GM19324 (cell line): ENCODE measurements around the gene F13B.
"Not testable (repeated sequence)": the region's sequence is repeated elsewhere in the genome, so short reads cannot be mapped to it uniquely, and the experiment has no call there.

Experiments used
- ATAC-seq: cut with Tn5 transposase; IDR thresholded peaks from one replicate; pipeline ENCODE4 v1.9.1; 2021; ENCODE audit warnings: mild to moderate bottlenecking, moderate library complexity; ENCODE audit not compliant: unreplicated experiment, low FRiP score

F13B gene, protein sequence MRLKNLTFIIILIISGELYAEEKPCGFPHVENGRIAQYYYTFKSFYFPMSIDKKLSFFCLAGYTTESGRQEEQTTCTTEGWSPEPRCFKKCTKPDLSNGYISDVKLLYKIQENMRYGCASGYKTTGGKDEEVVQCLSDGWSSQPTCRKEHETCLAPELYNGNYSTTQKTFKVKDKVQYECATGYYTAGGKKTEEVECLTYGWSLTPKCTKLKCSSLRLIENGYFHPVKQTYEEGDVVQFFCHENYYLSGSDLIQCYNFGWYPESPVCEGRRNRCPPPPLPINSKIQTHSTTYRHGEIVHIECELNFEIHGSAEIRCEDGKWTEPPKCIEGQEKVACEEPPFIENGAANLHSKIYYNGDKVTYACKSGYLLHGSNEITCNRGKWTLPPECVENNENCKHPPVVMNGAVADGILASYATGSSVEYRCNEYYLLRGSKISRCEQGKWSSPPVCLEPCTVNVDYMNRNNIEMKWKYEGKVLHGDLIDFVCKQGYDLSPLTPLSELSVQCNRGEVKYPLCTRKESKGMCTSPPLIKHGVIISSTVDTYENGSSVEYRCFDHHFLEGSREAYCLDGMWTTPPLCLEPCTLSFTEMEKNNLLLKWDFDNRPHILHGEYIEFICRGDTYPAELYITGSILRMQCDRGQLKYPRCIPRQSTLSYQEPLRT

DNA sequence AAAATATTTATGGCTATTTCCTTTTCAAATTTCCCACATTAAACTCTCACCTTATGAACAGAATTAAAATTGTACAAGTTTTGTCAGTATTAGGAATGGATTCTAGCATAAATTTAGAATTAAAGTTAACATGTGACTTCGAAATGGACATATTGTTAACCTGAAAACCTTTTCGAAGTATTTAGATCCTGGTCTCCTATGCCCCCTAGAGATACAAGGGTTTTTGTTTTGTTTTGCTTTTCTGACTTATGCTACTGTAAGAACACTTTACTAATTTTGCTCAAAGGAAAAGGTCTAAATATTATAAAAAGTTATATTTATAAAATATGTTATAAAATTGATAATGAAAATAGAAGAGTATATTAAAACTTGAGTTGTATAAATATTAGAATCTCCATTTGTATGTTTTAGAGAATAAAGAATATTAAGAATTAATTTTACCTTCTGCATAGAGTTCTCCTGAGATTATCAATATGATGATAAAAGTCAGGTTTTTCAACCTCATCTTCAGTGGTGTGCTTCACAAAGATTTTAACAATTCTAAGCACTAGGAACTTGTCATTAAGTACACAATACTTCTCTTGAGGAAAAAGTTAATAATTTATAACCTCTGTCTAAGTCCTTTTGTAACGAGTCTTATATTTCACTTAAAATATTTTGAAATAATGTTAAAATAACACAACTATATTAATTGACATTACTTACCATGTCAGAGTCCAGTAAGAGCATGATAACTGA is at the start of gene F13B:
F13B (minus strand) TSS at position 542 of the 738 bp plus-strand sequence; CDS start at position 505, 37 bp downstream.
- no peak for ATAC-seq

GRCh38 chr1:197116156-197116555 is 49.1 kb upstream of the F13B start:
- no peak for ATAC-seq

DNA sequence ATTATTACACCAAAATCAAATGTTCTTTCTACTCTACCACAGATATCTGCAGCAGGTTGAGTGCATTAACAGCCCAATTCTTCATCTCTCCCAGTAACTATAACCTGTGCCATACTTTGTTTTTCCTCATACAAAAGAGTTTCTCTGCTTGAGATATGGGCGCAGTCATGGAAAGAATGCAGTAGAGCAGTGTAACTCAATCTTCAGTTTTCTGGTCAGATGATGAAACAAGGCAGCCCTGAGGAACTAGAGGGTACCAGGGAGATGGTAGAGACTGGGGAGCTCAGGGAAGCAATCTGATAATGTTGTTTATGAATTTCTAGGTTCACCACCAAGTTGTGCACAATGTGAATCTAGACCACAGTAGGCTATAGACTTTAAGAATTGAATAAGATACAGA is 39.8 kb upstream of the F13B start:
- ATAC-seq, result no peak

GRCh38 chr1:197103300-197103699 is 36.2 kb upstream of the F13B start:
- ATAC-seq, result no peak

- no peak for ATAC-seq
Measured at GRCh38 chr1:197101978-197102377, 34.9 kb upstream of the F13B start.

DNA sequence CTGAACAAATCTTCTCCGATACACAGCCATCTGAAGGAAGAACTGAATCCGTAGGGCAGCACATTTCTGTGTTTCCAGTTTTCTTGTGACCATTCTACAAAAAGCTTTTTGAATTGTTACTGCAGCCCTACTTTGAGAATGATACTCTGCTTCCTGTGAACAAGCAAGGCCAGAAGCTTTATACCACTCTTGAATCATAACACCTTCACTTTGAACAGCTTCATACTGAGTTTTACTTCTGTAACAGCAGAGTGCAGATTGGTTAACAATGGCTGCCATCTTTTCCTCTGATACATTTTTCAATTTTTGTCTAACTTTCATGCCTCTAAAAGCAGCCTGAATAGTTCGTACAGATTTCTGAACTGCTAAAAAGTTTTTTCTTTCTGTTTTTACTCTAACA is 33.6 kb upstream of the F13B start:
- no peak for ATAC-seq

- ATAC-seq, result no peak
Measured at GRCh38 chr1:197099444-197099843, 32.4 kb upstream of the F13B start.

GRCh38 chr1:197096971-197097370 is 29.9 kb upstream of the F13B start:
- not testable (repeated sequence) for ATAC-seq

DNA sequence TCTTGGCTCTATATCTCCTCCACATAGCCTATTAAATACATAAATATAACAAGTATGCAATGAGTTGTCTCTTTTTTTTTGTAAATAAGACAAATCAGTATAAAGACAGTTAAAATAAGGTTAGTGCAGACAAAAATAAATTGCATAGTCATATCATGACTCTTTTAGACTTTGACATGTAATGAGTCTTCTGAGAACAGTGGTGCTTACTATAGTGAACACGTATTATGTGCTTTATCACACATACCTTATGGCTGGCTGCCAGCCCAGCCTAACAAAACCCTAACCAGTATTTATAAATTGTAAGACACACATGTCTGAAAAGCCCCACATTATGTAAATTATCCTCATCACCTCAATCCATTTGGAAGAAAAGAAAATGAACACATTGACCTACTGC is 29.1 kb upstream of the F13B start:
- no peak for ATAC-seq

- ATAC-seq, result no peak
Measured at GRCh38 chr1:197093226-197093885, 26.3 kb upstream of the F13B start.

DNA sequence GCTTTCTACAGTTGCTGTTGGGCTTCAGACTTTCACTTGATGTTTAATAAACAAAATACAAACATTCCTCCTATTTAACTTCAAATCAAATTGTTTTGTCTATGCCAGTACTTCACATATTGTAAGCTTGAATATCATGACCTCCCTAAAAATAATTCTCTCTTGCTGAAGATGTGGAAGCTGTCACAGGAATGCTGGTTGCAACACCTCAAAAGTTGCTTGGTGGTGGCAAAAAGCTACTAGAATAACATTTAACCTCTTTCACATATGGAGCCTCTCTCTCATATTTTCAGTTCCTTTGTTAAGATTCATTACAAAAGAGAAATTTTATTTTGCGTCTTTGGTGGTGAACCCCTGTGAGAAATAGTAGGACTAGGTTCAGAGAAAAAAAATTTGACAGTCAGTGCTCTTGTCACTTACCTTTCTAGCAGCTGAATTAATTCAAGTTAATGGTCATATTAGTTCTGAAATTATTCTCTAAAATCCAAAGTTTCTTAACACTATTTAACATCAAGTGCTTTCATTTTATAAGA is 25.5 kb upstream of the F13B start:
- ATAC-seq, result no peak

DNA sequence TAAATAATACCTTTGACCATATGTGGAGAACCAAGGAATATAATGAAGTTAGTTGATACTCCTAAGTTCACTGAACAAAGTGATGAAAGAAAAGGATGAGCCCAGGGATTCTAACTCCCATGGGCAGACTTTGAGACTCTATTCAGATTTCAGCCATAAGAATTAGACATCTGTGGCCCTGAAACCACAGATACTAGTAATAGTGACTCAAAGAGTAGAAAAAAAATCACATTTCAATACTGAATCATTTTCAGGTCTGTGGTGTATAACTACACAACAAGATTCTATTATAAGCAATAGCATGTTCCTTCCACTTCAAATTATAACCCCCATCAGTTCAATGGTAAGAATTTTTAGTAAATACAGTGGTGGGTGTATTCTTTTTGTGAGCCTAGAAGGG is 16.4 kb upstream of the F13B start:
- ATAC-seq, result no peak

- ATAC-seq, result no peak
Measured at GRCh38 chr1:197081117-197081753, 14.2 kb upstream of the F13B start.

DNA sequence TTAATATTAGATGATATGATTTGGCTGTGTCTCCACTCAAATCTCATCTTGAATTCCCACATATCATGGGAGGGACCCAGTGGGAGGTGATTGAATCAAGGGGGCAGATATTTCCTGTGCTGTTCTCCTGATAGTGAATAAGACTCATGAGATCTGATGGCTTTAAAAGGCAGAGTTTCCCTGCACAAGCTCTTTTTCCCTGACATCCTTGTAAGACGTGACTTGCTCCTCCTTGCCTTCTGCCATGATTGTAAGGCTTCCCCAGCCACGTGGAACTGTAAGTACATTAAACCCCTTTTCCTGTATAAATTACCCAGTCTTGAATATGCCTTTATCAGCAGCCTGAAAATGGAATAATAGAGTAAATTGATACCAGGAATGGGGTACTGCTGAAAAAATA is 13.3 kb upstream of the F13B start:
- no peak for ATAC-seq

DNA sequence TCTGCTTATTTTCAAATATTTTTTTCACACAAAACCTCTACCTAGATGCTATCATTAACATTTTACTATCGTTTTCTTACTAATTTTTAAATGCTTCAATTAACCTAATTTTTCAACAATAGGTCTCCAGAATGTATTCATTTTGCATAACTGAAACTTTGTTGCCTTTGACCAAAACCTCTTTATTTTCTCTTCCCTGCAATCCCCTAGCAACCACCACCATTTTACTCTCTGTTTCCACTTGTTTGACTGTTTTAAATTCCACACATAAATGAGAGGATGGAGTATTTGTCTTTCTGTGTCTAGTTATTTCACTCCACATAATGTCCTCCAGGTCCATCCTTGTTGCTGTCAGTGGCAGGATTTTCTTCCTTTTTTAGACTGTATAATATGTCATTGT is 9.5 kb upstream of the F13B start:
- ATAC-seq, result no peak

DNA sequence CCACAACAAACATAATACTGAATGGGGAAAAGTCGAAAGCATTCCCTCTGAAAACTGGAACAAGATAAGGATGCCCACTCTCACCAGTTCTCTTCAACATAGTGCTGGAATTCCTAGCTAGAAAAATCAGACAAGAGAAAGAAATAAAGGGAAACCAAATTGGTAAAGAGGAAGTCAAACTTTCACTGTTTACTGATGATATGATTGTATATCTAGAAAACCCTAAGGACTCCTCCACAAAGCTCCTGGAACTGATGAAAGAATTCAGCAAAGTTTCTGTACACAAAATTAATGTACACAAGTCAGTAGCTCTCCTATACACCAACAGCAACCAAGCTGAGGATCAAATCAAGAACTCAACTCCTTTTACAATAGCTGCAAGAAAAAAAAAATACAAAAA is 6.9 kb upstream of the F13B start:
- ATAC-seq, result no peak

DNA sequence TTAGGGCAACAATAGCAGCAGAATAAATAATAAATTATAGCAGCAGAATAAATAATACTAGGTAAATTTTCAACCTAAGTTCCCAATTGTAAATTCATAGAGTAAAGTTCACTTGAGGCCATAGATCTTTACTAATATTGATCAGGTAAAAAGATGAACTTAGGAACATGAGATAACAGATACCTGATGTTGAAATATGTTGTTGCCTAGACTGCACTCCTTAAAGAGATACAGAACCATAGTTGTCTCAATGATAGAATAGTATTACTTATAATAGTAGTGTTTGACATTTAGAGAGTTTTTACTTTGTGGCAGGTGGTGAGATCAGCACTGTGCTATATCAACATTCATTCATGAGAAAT is 378 bp upstream of the F13B start:
- no peak for ATAC-seq

- no peak for ATAC-seq
Measured at GRCh38 chr1:197066277-197066676, 783 bp downstream of the F13B start.

GRCh38 chr1:197065559-197065958 is 1.5 kb downstream of the F13B start:
- ATAC-seq, result no peak

DNA sequence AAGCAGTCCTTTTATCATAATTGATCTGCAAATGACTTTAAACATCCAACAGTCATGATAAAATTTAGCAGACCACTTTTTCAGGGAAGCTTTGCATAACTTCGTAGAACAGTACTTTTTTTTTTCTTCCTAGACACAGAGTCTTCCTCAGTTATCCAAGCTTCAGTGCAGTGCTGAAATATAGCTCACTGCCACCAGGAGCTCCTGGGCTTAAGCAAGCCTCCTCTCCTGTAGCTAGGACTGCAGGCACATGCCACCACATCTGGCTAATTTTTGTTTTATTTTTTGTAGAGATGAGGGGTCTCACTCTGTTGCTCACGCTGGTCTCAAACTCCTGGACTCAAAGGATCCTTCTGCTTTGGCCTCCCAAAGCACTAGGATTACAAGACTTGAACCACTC is 3.8 kb downstream of the F13B start:
- ATAC-seq, result no peak
